HepG2 (cell line): ENCODE data around the gene SPON1.

Experiments used
- ETS1 ChIP-seq: sonication (generic); formaldehyde crosslinking; IDR thresholded peaks from 2 replicates; pipeline ENCODE4 v1.4.0; 2020; ENCODE audit warnings: missing genetic modification reagents
- REST ChIP-seq, 2 experiments: IDR thresholded peaks; 2 replicates each; pipeline ENCODE4 v1.6.1; 2011 to 2012; ENCODE audit warnings: low read length in 2 of 2, borderline replicate concordance in 1 of 2, low read depth in 1 of 2, mild to moderate bottlenecking in 1 of 2, moderate library complexity in 1 of 2

GRCh38 chr11:14237444-14237961 is 275.0 kb downstream of the SPON1 start:
- TF ChIP-seq ETS1 (CRISPR knock-in tag) (no peak), REST (IDR thresholded peaks at IDR 0.05; ENCODE audit: borderline replicate concordance in 1 of 2, low read depth in 1 of 2, low read length in 2 of 2) (no peak)
